PC-3 (cell line): ENCODE measurements around the gene TAOK1. TPM values are rescaled to one million over a fixed set of nuclear protein-coding genes. Genes with fewer than 3 reads are reported as not detected.

Source experiments
- ATAC-seq: fragments of 200-7000 bp; cut with Tn5 transposase; 2 replicates; pipeline ENCODE4 v1.9.1; 2020; ENCODE audit warnings: mild to moderate bottlenecking, moderate library complexity
- BruUV-seq: library from RNA; stranded (reverse); fragments of 400-500 nt; replicated peaks from 2 replicates; lab custom pipeline; 2021; lab: Mats Ljungman, UMichigan
- CTCF ChIA-PET: fragments of 300-600 bp; sonication (Branson Sonifier 250); formaldehyde crosslinking; loops from one replicate; lab custom pipeline; 2022; ENCODE audit warnings: antibody characterized with exemption; lab: Charles Lee
- POLR2A ChIA-PET: fragments of 300-600 bp; sonication (Branson Sonifier 250); formaldehyde crosslinking; loops from one replicate; lab custom pipeline; 2022; ENCODE audit warnings: antibody characterized with exemption; ENCODE audit not compliant: unreplicated experiment; lab: Charles Lee
- DNase-seq: peaks from one replicate; pipeline ENCODE4 v3.0.0-alpha.2; 2015
- H2AFZ ChIP-seq: fragments of 300-600 bp; sonication (generic); 2 replicates; pipeline ENCODE4 v1.6.0; 2016; ENCODE audit warnings: antibody characterized with exemption, low read length
- H3F3A ChIP-seq: fragments of 300-600 bp; sonication (generic); one replicate; pipeline ENCODE4 v1.6.0; 2017; ENCODE audit warnings: antibody characterized with exemption, low read length, control low read depth, mild to moderate bottlenecking; ENCODE audit not compliant: unreplicated experiment
- H3K27ac ChIP-seq: fragments of 300-600 bp; sonication (generic); 2 replicates; pipeline ENCODE4 v1.5.1; 2016; ENCODE audit warnings: mild to moderate bottlenecking, low read length
- H3K27me3 ChIP-seq: fragments of 300-600 bp; sonication (generic); 2 replicates; pipeline ENCODE4 v1.6.1; 2016; ENCODE audit warnings: low read length, mixed read lengths
- H3K36me3 ChIP-seq: fragments of 300-600 bp; sonication (generic); 2 replicates; pipeline ENCODE4 v1.6.1; 2016; ENCODE audit warnings: low read depth, mixed run types, low read length, mixed read lengths
- H3K4me1 ChIP-seq: fragments of 300-600 bp; sonication (generic); 2 replicates; pipeline ENCODE4 v1.5.1; 2016; ENCODE audit warnings: low read length; ENCODE audit not compliant: insufficient read depth
- H3K4me2 ChIP-seq: fragments of 300-600 bp; sonication (generic); 2 replicates; pipeline ENCODE4 v1.6.0; 2016; ENCODE audit warnings: low read length
- H3K4me3 ChIP-seq: fragments of 300-600 bp; sonication (generic); 2 replicates; pipeline ENCODE4 v1.5.1; 2016; ENCODE audit warnings: mild to moderate bottlenecking, low read length, mixed read lengths
- H3K79me2 ChIP-seq: fragments of 300-600 bp; sonication (generic); 2 replicates; pipeline ENCODE4 v1.6.1; 2017; ENCODE audit warnings: low read length, mixed read lengths
- H3K9ac ChIP-seq: fragments of 300-600 bp; sonication (generic); 2 replicates; pipeline ENCODE4 v1.6.0; 2016; ENCODE audit warnings: mild to moderate bottlenecking, low read length
- H3K9me2 ChIP-seq: fragments of 300-600 bp; sonication (generic); replicated peaks from 2 replicates; pipeline ENCODE4 v1.6.1; 2016; ENCODE audit warnings: mixed run types, low read length, mixed read lengths
- H3K9me3 ChIP-seq: fragments of 300-600 bp; sonication (generic); 2 replicates; pipeline ENCODE4 v1.6.1; 2016; ENCODE audit warnings: low read length, mixed read lengths
- H4K20me1 ChIP-seq: fragments of 300-600 bp; sonication (generic); 2 replicates; pipeline ENCODE4 v1.6.1; 2016; ENCODE audit warnings: low read length, mixed read lengths
- EZH2 ChIP-seq: fragments of 300-600 bp; sonication (generic); IDR thresholded peaks from one replicate; pipeline ENCODE4 v1.6.1; 2017; ENCODE audit warnings: antibody characterized with exemption, mild to moderate bottlenecking, low read length; ENCODE audit not compliant: unreplicated experiment
- EZH2phosphoT487 ChIP-seq: fragments of 300-600 bp; sonication (generic); IDR thresholded peaks from 2 replicates; pipeline ENCODE4 v1.6.1; 2018; ENCODE audit warnings: mild to moderate bottlenecking, antibody characterized with exemption, low read length, borderline replicate concordance
- intact Hi-C: fragments of 100-400 bp; cut with micrococcal nuclease; formaldehyde crosslinking; loops from 2 replicates; pipeline ENCODE4 v1.9.0; 2023
- total RNA-seq: library from RNA; depleted of rRNA; stranded (reverse); fragments of >200 nt; gene quantifications from 2 replicates; pipeline ENCODE4 v1.2.3, GENCODE V29; 2014
- TF ChIP-seq, protein P1 (sequence below): fragments of 300-600 bp; sonication (generic); conservative IDR thresholded peaks from 2 replicates; pipeline ENCODE4 v1.5.1; 2017; ENCODE audit warnings: antibody characterized with exemption, low read depth, mild to moderate bottlenecking, low read length

The TAOK1 gene
- total RNA-seq, 1 experiment from 2014 or later: 17.3 TPM

DNA sequence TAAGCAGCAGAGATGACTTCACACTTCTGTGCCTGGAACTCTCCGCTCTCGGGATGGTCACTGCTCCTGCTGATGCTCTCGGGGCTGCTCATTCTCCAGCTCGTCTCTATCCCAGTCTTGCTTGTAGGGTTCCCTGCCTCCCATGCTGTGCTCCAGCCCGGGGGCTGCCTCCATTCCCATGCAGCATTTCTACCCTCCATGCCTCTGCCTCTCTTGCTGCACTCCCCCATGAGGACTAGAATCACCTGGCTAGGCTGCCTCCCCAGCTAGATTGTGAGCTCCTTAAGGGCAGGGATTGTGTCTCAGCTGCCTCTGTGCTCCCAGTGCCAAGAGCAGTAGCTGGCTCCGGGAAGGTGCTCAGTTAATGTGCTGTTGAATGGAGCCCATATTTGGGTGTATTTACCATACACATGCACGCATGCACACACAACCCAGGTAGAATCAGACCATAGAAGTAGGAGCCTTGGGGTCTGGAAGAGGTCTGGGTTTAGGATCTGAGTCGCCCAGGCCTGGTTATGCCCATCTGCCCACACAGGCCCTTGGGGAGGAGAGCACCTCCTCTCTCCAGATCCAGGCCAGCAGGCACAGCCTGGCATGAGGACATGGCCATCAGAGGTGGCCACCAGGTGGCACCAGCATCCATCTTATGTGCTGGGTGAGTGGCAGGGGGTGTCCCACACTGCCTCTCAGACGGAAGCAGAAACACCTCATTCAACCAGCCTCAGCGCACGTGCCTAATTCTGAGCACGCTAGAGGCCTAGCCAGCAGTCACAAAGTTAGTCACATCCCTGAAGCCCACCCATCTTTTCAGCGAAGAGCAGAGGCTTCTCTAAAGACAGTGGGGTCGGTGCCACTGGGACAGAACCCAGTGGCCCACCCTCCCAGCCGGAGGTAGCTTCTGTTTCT is 190.0 kb downstream of the TAOK1 start:
- Histone ChIP-seq H3K9me3 (no peaks in the 10 kb centered on the region), H3K79me2 (0 out of 2 replicates have a peak, but pooled peaks cover 3% of the 10 kb centered on the region), H3K4me2 (no peak overlapping the region), H2AFZ (no peak overlapping the region), H3K4me1 (no peaks in the 10 kb centered on the region), H3K27ac (no peak overlapping the region), H3K9me2 (no peaks in the 10 kb centered on the region), H4K20me1 (no peaks in the 10 kb centered on the region), H3K9ac (no peak overlapping the region), H3K27me3 (no peaks in the 10 kb centered on the region), H3K36me3 (no peaks in the 10 kb centered on the region), H3F3A (no peaks in the 10 kb centered on the region), H3K4me3 (no peak overlapping the region)
- CTCF ChIA-PET: no interaction called here
- intact Hi-C loops: loop anchor here (2.0 kb wide), 1 partner anchor 39 kb away; no protein-coding TSS in a partner anchor
- POLR2A ChIA-PET: interaction anchor here (0.5 kb wide), 1 partner anchor 11 kb away, joined by 9 read pairs; no protein-coding TSS in a partner anchor
- no peak for TF ChIP-seq EZH2
- TF ChIP-seq, protein P1, sequence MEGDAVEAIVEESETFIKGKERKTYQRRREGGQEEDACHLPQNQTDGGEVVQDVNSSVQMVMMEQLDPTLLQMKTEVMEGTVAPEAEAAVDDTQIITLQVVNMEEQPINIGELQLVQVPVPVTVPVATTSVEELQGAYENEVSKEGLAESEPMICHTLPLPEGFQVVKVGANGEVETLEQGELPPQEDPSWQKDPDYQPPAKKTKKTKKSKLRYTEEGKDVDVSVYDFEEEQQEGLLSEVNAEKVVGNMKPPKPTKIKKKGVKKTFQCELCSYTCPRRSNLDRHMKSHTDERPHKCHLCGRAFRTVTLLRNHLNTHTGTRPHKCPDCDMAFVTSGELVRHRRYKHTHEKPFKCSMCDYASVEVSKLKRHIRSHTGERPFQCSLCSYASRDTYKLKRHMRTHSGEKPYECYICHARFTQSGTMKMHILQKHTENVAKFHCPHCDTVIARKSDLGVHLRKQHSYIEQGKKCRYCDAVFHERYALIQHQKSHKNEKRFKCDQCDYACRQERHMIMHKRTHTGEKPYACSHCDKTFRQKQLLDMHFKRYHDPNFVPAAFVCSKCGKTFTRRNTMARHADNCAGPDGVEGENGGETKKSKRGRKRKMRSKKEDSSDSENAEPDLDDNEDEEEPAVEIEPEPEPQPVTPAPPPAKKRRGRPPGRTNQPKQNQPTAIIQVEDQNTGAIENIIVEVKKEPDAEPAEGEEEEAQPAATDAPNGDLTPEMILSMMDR: peak; percentile 83
- DNase-seq (peak; percentile 82), ATAC-seq (peak; percentile 99)
- no TSS peak for BruUV-seq

DNA sequence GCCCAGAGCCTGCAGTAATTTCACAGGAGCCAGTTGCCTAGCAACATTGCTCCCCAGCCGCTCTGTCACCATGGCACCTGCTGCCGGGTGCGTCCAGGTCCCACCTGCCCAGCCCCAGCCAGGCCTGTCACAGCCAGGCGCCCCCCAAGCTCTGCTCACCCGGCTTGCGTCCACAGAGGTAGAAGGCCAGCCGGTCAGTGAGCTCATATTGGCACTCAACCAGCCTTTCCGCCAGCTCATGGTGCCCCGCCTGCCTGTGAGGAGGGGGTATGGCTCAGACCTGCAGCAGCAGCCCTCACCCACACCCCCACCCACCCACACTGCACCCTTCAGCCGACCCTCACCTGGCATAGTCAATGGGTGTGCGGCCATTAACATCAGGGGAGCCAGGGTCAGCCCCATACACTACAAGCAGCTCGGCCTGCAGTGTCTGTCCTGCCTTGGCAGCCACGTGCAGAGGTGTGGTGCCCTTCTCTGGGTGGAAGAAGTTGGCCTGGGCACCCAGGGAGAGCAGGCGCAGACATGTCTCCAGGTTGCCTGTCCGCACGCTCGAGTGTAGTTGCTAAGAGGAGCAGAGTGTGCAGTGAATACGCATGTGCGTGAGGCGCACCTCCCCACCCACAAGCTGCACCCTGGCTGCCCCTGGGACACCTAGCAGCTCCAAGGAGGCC is 191.6 kb downstream of the TAOK1 start:
- no peak overlapping the region for H3K4me3 ChIP-seq
- no peaks in the 10 kb centered on the region for H3K27me3 ChIP-seq
- no peaks in the 10 kb centered on the region for H3K9me3 ChIP-seq
- no peaks in the 10 kb centered on the region for H3K36me3 ChIP-seq
- no peak overlapping the region for H2AFZ ChIP-seq
- H3K9ac ChIP-seq: no peak overlapping the region
- no peak overlapping the region for H3K27ac ChIP-seq
- no TSS peak for BruUV-seq
- ATAC-seq (no peak), DNase-seq (no peak)
- H3F3A ChIP-seq: no peaks in the 10 kb centered on the region
- TF ChIP-seq EZH2phosphoT487 (no peak), EZH2 (no peak)
- TF ChIP-seq, protein P1: no peak
- H4K20me1 ChIP-seq: no peaks in the 10 kb centered on the region
- H3K4me2 ChIP-seq: no peak overlapping the region
- H3K4me1 ChIP-seq: no peaks in the 10 kb centered on the region
- ChIA-PET CTCF (interaction anchor here (0.7 kb wide), 1 partner anchor 13 kb away, joined by 3 read pairs; no protein-coding TSS in a partner anchor), POLR2A (no interaction called here)
- peaks cover 17% of the 10 kb centered on the region for H3K79me2 ChIP-seq
- intact Hi-C loops: loop anchor here (2.0 kb wide), 1 partner anchor 37 kb away; no protein-coding TSS in a partner anchor
- no peaks in the 10 kb centered on the region for H3K9me2 ChIP-seq
